WTC11 (cell line): ENCODE data around the gene SRSF4. TPM values are rescaled to one million over a fixed set of nuclear protein-coding genes. Genes with fewer than 3 reads are reported as not detected.

Experiments used
- CBFB ChIP-seq: sonication (generic); formaldehyde crosslinking; IDR thresholded peaks from 2 replicates; pipeline ENCODE4 v1.8.1; 2022; ENCODE audit warnings: mild to moderate bottlenecking, low read depth, missing genetic modification reagents
- FOXP4 ChIP-seq: sonication (generic); formaldehyde crosslinking; IDR thresholded peaks from 2 replicates; pipeline ENCODE4 v1.8.0; 2022; ENCODE audit warnings: mild to moderate bottlenecking, missing genetic modification reagents
- GTF2I ChIP-seq: fragments of 250-450 bp; sonication (Bioruptor Pico); conservative IDR thresholded peaks from 2 replicates; pipeline ENCODE4 v1.4.0; 2021; ENCODE audit warnings: mild to moderate bottlenecking
- IRF1 ChIP-seq: sonication (generic); formaldehyde crosslinking; IDR thresholded peaks from 2 replicates; pipeline ENCODE4 v1.8.0; 2023; ENCODE audit warnings: missing genetic modification reagents
- KAT7 ChIP-seq: sonication (generic); formaldehyde crosslinking; IDR thresholded peaks from 2 replicates; pipeline ENCODE4 v1.8.1; 2023; ENCODE audit warnings: missing genetic modification reagents, mild to moderate bottlenecking, borderline replicate concordance
- MAX ChIP-seq: sonication (generic); formaldehyde crosslinking; IDR thresholded peaks from 2 replicates; pipeline ENCODE4 v1.8.0; 2022; ENCODE audit warnings: mild to moderate bottlenecking, missing genetic modification reagents
- RELA ChIP-seq: sonication (generic); formaldehyde crosslinking; IDR thresholded peaks from 2 replicates; pipeline ENCODE4 v1.8.1; 2022; ENCODE audit warnings: missing genetic modification reagents, mild to moderate bottlenecking, borderline replicate concordance
- SMAD3 ChIP-seq: sonication (generic); formaldehyde crosslinking; IDR thresholded peaks from 2 replicates; pipeline ENCODE4 v1.8.0; 2022; ENCODE audit warnings: missing genetic modification reagents, mild to moderate bottlenecking, borderline replicate concordance
- ZNF232 ChIP-seq: sonication (generic); formaldehyde crosslinking; IDR thresholded peaks from 2 replicates; pipeline ENCODE4 v1.8.0; 2022; ENCODE audit warnings: mild to moderate bottlenecking, missing genetic modification reagents
- total RNA-seq: library from RNA; stranded (reverse); gene quantifications from 3 replicates; pipeline ENCODE4 v1.2.3, GENCODE V29; 2021
- TF ChIP-seq, protein P1 (sequence below): sonication (generic); formaldehyde crosslinking; IDR thresholded peaks from 2 replicates; pipeline ENCODE4 v1.8.1; 2022; ENCODE audit warnings: mild to moderate bottlenecking, moderate library complexity, missing genetic modification reagents
- TF ChIP-seq, protein P2 (sequence below): sonication (generic); formaldehyde crosslinking; IDR thresholded peaks from 2 replicates; pipeline ENCODE4 v1.8.1; 2023; ENCODE audit warnings: mild to moderate bottlenecking, missing genetic modification reagents, borderline replicate concordance
- TF ChIP-seq, protein P3 (sequence below): sonication (generic); formaldehyde crosslinking; IDR thresholded peaks from 2 replicates; pipeline ENCODE4 v1.8.1; 2023; ENCODE audit warnings: mild to moderate bottlenecking, missing genetic modification reagents, moderate library complexity
- TF ChIP-seq, protein P4 (sequence below): sonication (generic); formaldehyde crosslinking; IDR thresholded peaks from 2 replicates; pipeline ENCODE4 v1.8.0; 2023; ENCODE audit warnings: missing genetic modification reagents, mild to moderate bottlenecking, borderline replicate concordance

Gene SRSF4
- total RNA-seq, 1 experiment from 2014 or later = 99.9 TPM

DNA sequence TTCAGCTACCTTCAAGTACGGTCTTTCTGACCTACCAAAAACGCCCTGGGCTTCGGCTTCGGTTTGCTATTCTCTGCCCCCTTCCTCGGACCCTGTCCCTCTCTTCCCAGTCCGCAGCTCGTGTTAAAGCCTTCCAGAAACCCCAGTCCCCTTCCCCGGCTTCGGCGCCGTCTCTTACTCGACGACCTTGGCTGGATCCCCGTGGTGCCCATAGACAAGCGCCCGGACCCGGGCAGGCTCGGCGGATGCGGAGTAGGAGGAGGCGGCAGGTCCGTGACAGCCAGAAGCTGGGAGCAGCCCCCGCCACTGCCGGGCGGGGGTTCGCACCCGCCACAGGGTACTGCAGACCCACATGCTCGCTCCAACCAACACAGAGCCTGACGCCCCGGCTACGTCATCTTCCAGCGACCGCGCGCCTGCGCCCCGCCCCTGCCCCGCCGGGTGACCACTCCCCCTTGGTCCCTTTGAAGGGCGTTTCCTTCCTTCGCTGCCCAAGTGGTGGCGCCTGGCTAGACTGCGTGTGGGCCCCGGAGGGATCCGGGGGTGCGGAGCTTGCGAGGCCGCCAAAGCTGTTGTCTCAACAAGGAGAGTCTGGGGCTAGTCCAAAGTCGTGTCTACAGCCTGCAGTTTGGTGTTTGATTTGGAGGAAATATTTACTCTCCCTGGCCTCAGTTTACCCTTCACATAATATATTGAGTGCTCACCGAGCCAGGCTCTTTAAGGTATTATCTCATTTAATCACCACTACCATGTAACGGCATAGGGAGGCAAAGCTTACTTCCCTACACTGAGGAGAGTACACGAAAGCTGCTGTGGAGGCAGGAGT lies 49.1 kb upstream of the SRSF4 start, which contains the start of gene MECR (continued):
- TF ChIP-seq RELA (CRISPR knock-in tag) (no peak), KAT7 (CRISPR knock-in tag) (0 out of 2 replicates have a peak, but pooled peaks have one; percentile 37), IRF1 (no peak), ZNF232 (peak; percentile 91), SMAD3 (CRISPR knock-in tag) (peak; percentile 65; the same call in 1 of the 2 replicates), CBFB (CRISPR knock-in tag) (no peak), GTF2I (CRISPR knock-in tag) (no peak), MAX (CRISPR knock-in tag) (peak; percentile 94), FOXP4 (peak; percentile 20; the same call in 1 of the 2 replicates)
- TF ChIP-seq, protein P1, sequence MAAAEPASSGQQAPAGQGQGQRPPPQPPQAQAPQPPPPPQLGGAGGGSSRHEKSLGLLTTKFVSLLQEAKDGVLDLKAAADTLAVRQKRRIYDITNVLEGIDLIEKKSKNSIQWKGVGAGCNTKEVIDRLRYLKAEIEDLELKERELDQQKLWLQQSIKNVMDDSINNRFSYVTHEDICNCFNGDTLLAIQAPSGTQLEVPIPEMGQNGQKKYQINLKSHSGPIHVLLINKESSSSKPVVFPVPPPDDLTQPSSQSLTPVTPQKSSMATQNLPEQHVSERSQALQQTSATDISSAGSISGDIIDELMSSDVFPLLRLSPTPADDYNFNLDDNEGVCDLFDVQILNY (CRISPR knock-in tag) = 0 out of 2 replicates have a peak, but pooled peaks have one; percentile 35
- TF ChIP-seq, protein P2, sequence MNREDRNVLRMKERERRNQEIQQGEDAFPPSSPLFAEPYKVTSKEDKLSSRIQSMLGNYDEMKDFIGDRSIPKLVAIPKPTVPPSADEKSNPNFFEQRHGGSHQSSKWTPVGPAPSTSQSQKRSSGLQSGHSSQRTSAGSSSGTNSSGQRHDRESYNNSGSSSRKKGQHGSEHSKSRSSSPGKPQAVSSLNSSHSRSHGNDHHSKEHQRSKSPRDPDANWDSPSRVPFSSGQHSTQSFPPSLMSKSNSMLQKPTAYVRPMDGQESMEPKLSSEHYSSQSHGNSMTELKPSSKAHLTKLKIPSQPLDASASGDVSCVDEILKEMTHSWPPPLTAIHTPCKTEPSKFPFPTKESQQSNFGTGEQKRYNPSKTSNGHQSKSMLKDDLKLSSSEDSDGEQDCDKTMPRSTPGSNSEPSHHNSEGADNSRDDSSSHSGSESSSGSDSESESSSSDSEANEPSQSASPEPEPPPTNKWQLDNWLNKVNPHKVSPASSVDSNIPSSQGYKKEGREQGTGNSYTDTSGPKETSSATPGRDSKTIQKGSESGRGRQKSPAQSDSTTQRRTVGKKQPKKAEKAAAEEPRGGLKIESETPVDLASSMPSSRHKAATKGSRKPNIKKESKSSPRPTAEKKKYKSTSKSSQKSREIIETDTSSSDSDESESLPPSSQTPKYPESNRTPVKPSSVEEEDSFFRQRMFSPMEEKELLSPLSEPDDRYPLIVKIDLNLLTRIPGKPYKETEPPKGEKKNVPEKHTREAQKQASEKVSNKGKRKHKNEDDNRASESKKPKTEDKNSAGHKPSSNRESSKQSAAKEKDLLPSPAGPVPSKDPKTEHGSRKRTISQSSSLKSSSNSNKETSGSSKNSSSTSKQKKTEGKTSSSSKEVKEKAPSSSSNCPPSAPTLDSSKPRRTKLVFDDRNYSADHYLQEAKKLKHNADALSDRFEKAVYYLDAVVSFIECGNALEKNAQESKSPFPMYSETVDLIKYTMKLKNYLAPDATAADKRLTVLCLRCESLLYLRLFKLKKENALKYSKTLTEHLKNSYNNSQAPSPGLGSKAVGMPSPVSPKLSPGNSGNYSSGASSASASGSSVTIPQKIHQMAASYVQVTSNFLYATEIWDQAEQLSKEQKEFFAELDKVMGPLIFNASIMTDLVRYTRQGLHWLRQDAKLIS (CRISPR knock-in tag) = no peak
- TF ChIP-seq, protein P3, sequence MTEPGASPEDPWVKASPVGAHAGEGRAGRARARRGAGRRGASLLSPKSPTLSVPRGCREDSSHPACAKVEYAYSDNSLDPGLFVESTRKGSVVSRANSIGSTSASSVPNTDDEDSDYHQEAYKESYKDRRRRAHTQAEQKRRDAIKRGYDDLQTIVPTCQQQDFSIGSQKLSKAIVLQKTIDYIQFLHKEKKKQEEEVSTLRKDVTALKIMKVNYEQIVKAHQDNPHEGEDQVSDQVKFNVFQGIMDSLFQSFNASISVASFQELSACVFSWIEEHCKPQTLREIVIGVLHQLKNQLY (CRISPR knock-in tag) = 0 out of 2 replicates have a peak, but pooled peaks have one; percentile 49
- TF ChIP-seq, protein P4, sequence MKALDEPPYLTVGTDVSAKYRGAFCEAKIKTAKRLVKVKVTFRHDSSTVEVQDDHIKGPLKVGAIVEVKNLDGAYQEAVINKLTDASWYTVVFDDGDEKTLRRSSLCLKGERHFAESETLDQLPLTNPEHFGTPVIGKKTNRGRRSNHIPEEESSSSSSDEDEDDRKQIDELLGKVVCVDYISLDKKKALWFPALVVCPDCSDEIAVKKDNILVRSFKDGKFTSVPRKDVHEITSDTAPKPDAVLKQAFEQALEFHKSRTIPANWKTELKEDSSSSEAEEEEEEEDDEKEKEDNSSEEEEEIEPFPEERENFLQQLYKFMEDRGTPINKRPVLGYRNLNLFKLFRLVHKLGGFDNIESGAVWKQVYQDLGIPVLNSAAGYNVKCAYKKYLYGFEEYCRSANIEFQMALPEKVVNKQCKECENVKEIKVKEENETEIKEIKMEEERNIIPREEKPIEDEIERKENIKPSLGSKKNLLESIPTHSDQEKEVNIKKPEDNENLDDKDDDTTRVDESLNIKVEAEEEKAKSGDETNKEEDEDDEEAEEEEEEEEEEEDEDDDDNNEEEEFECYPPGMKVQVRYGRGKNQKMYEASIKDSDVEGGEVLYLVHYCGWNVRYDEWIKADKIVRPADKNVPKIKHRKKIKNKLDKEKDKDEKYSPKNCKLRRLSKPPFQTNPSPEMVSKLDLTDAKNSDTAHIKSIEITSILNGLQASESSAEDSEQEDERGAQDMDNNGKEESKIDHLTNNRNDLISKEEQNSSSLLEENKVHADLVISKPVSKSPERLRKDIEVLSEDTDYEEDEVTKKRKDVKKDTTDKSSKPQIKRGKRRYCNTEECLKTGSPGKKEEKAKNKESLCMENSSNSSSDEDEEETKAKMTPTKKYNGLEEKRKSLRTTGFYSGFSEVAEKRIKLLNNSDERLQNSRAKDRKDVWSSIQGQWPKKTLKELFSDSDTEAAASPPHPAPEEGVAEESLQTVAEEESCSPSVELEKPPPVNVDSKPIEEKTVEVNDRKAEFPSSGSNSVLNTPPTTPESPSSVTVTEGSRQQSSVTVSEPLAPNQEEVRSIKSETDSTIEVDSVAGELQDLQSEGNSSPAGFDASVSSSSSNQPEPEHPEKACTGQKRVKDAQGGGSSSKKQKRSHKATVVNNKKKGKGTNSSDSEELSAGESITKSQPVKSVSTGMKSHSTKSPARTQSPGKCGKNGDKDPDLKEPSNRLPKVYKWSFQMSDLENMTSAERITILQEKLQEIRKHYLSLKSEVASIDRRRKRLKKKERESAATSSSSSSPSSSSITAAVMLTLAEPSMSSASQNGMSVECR (CRISPR knock-in tag) = 0 out of 2 replicates have a peak, but pooled peaks have one; percentile 21
- TF ChIP-seq, all 79 proteins: peak for 16
